HG02938 (cell line): ENCODE results near the gene GLYR1.
A peak's percentile ranks its signal among the peaks of the same experiment; 100 is the strongest.

Experiments used
- ATAC-seq: cut with Tn5 transposase; IDR thresholded peaks from one replicate; pipeline ENCODE4 v1.9.1; 2021; ENCODE audit warnings: mild to moderate bottlenecking, moderate library complexity; ENCODE audit not compliant: unreplicated experiment

The GLYR1 gene

GRCh38 chr16:4880006-4880580 is 33.0 kb upstream of the GLYR1 start:
- ATAC-seq, result no peak

- no peak for ATAC-seq
Measured at GRCh38 chr16:4879049-4879448, 32.0 kb upstream of the GLYR1 start.

GRCh38 chr16:4877380-4877685 is 30.2 kb upstream of the GLYR1 start:
- no peak for ATAC-seq

- no peak for ATAC-seq
Measured at GRCh38 chr16:4876646-4877379, 29.7 kb upstream of the GLYR1 start.

GRCh38 chr16:4874666-4875065 is 27.6 kb upstream of the GLYR1 start:
- ATAC-seq, result no peak

GRCh38 chr16:4873091-4873490 is 26.0 kb upstream of the GLYR1 start:
- no peak for ATAC-seq

GRCh38 chr16:4871071-4871470 is 24.0 kb upstream of the GLYR1 start:
- ATAC-seq, result no peak

GRCh38 chr16:4870138-4870671 is 23.1 kb upstream of the GLYR1 start:
- ATAC-seq, result no peak

GRCh38 chr16:4869147-4869805 is 22.2 kb upstream of the GLYR1 start:
- no peak for ATAC-seq

GRCh38 chr16:4868535-4868934 is 21.4 kb upstream of the GLYR1 start:
- no peak for ATAC-seq

- ATAC-seq, result peak; percentile 56
Measured at GRCh38 chr16:4868026-4868425, 20.9 kb upstream of the GLYR1 start.

GRCh38 chr16:4866586-4866985 is 19.5 kb upstream of the GLYR1 start:
- no peak for ATAC-seq

GRCh38 chr16:4865231-4865860 is 18.3 kb upstream of the GLYR1 start:
- ATAC-seq, result no peak

- ATAC-seq, result no peak
Measured at GRCh38 chr16:4864728-4865127, 17.6 kb upstream of the GLYR1 start.

- ATAC-seq, result no peak
Measured at GRCh38 chr16:4862639-4863038, 15.6 kb upstream of the GLYR1 start.

- ATAC-seq, result no peak
Measured at GRCh38 chr16:4860727-4861342, 13.7 kb upstream of the GLYR1 start.

- ATAC-seq, result no peak
Measured at GRCh38 chr16:4859900-4860255, 12.8 kb upstream of the GLYR1 start.

- no peak for ATAC-seq
Measured at GRCh38 chr16:4859190-4859899, 12.3 kb upstream of the GLYR1 start.

GRCh38 chr16:4855804-4856203 is 8.7 kb upstream of the GLYR1 start:
- ATAC-seq, result no peak

- no peak for ATAC-seq
Measured at GRCh38 chr16:4855371-4855770, 8.3 kb upstream of the GLYR1 start.
